Effector CD4-positive, alpha-beta T cell (primary cell): Measurements from ENCODE around the gene CEP57L1.
A peak's percentile ranks its signal among the peaks of the same experiment; 100 is the strongest.
"Not testable (repeated sequence)": the region's sequence is repeated elsewhere in the genome, so short reads cannot be mapped to it uniquely, and the experiment has no call there.

ENCODE experiments used
- DNase-seq: peaks from one replicate; pipeline ENCODE4 v3.0.0-alpha.2; 2020

Gene CEP57L1

DNA sequence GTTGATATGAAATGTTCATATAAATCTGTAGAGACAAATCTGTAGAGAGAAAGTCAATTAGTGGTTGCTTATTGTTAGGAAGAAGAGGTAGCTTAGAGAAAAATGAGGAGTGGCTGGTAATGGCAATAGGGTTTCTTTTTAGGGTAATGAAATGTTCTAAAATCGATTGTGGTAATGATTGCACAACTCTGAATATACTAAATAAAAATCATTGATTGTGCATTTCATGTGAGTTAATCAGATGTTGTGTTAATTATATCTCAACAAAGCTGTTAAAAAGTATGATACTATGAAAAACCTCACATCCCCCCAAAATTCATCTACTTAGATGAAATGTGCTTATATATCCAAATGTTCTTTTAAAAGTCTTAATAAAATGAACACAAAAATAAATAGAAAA is 84.2 kb downstream of the CEP57L1 start:
- no peak for DNase-seq

DNA sequence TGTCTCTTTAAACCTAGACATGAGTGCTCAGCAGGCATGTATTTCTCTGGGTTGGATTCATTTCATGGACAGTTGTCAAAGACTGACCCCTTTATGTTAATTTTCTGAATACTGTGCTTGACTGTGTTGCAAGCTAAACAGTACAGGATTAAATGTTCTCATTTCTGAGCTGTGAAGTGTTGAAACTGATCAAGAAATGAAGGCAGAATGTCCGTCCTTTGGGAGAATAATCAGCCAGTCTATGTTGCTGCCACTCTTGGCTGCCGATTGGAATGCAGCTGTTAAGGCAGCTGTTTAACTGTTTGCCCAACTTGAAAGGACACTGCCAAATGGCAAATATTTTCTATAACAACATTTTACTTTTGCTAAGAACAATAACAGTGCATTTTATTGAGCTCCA is 87.3 kb downstream of the CEP57L1 start:
- no peak for DNase-seq

DNA sequence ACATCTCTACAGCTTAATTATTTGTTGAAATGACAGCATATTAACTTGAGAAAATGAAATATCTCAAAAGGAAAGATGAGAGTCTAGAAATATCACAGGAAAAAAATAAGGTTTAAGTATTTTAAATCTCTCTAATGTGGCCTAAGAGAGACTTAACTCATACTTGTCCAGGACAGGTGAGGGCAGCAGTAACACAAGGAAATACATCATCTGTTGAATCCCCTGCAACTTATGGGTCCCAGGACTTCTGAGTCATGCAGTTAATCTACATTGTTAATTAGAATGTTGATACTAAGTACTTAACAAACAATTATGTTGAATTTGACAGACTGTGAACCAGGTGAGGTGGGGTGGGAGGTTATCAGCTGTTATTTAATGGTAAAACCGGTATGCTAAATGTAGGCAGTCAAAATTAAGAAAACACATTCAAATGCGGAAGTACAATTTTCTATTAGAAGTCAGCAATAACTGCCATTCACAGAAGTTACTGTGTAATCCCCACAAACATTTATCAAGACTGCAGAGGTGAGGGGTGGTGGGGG is 87.9 kb downstream of the CEP57L1 start:
- DNase-seq: no peak

DNA sequence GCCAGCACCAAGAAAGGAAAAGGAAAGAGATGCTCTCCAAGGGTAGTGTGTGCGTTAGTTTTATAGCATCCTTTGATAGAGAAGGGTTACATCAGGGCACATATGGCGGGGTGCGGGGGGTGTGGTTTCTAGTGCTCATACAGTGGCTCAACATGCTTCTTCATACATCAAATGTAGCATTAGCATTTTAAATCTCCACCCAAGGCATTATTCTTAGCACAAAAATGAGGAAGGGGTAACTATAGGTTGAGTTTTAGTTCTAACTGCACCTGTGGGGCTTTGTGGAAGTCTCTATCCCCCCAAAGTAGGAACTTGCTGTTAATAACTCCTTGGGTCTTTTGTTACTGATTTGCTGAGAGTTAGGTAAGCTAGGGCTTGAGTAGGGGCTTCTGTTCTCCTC is 89.3 kb downstream of the CEP57L1 start:
- DNase-seq: no peak

DNA sequence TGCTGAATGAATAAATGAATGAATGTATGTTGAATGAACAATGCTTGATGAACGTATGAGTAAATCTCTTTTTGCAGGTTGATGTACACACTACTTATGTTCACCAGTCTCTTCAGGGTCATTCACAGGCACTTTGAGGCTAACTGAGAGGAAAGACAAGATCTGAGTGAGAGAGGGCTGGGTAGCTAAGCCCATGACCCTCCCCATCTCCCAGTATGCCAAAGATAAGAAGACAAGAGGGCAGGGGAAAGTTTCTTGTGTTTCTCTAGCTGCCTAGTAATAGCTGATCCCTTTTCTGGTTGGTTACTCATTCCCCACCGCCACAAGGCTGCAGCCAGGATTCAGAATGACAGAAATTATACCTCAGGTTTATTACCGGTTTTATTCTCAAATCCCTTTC is 90.7 kb downstream of the CEP57L1 start:
- DNase-seq: no peak

DNA sequence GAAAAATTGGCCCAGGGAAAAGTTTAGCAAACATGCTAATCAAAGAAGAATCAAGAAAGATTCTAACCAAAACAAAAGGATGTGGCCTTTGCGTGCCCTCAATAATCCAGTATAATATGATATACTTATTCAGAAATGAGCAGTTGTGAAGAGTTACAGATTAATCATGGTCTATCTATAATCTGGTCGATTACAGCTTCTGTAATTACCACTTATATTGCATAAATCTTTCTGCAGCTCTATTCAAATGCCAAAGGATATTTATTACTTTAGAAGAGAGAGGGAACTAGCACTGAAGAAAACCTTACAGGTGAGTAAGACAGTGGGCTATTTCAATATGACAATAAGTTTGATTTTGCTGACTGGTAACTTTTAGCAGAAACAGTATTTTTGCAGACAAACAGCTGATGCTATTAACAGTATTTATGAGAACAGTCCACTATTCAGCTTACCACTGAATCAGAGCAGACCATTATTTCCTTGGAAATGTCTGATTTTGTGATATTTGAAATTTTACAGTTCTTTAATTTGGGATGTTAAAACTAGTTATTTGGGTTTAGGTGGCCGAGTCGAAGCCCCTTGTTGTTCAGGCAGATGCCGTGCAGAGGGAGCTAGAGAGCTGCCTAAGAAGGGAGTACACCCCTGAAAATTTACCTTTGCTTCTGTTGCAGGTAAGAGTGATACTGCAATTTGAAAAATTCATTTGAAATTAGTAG is 92.2 kb downstream of the CEP57L1 start:
- DNase-seq: peak; percentile 38

DNA sequence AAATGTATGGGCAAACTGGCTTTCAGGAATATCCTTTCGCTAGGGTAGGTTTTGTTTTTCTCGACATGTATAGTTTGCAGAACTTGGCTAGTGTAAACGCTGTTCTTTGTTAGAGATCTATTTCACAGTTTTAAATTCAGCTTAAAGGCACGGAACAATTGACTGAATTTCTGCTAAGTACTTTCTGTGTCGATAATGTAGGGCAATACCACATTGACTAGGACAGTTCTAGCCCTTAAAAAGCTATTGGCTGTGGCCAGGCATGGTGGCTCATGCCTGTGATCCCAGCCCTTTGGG is 92.8 kb downstream of the CEP57L1 start:
- no peak for DNase-seq

DNA sequence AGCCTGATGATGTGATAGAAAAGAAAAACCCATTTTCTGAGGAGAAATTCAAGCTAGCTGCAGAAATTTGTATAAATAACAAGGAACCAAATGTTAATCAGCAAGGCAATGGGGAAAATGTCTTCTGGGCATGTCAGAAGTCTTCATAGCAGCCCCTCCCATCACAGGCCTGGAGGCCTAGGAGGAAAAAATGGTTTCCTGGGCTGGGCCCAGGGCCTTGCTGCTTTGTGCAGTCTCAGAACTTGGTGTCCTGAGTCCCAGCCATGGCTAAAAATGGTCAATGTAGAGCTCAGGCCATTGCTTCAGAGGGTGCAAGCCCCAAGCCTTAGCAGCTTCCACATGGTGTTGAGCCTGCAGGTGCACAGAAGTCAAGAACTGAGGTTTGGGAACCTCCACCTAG is 96.1 kb downstream of the CEP57L1 start:
- DNase-seq: not testable (repeated sequence)

DNA sequence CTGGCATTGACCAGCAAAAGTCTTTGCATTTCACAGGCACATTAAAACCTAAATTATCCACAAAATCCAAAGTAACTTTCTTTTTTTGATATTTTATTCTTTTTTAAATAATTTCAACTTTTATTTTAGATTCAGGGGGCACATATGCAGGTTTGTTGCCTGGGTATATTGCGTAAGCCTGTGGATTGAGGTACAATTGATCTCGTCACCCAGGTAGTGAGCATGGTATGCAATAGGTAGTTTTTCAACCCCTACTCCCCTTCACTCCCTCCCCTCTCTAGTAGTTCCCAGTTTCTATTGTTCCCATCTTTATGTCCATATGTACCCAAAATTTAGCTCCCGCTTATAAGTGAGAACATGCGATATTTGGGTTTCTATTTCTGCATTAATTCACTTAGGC is 97.6 kb downstream of the CEP57L1 start:
- DNase-seq: no peak

DNA sequence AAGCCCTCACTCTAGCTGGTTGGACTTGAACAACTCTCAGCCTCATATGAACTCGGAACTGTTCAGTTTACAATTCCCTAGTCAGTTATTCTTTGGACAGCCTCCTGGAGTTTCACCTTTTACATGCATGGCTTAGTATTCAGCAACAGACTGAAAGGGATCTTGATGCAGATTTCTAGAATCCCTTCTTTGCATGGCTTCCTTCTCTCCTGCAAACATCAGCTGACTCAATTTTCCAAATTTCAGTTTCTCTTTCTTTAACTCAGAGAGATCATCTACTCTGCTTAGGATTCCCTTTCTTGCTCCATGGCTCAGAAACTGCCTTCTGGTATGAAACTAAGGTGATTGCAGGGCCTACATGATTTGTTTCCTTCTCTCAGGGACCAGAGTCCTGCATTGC is 99.6 kb downstream of the CEP57L1 start:
- DNase-seq: no peak

DNA sequence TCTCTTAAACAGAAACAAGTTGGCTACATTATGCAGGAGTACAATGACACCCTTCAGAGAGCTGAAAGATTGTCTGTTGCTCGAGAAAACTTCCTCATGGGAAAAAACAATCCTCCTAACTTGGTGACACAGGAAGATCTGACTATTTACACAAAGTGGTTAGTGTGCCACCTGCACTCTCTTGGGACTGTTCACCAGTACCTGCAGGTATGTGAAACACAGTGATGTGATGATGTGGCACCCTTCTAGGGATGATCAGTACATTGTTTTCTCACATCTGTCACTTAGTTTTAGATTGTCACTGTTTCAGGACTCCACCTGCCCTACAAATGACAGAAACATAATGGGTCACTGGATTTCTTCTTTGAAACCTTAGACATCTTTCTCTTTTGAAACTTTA is 101.8 kb downstream of the CEP57L1 start:
- DNase-seq: no peak

DNA sequence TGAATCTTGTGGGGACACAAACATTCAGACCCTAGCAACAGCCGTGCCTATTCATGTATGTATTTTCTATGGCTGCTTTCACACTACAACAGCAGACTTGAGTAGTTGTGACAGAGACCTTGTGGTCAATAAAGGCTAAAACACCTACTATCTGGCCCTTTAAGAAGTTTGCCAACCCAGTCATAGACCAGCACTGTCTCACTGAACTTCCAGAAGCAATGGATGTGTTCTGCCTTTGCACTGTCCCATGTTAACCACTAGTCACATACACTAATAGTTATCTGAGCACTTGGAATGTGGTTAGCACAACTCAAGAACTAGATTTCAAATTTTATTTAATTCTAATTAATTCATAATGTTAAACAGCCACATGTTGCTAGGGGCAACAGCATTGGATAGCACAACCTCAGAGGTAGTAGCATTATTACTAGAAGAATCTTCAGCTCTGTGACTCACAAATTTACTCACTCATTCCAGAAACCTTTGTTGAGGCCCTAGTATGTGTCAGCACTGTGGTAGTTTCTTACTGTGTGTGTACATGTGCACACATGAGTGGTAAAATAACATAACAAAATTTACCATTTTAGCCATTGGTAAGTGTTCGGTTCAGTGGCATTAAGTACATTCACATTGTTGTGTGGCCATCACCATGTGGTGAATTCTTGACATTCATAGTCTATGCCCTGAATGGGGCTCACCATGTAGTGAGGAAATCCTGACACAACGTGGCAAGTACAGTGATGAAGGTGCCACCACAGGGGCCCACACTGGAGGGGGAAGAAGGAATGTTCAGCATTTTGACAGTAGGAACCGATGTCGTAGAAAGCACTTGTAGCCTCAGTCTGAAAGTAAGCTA is 107.3 kb downstream of the CEP57L1 start:
- DNase-seq: no peak

DNA sequence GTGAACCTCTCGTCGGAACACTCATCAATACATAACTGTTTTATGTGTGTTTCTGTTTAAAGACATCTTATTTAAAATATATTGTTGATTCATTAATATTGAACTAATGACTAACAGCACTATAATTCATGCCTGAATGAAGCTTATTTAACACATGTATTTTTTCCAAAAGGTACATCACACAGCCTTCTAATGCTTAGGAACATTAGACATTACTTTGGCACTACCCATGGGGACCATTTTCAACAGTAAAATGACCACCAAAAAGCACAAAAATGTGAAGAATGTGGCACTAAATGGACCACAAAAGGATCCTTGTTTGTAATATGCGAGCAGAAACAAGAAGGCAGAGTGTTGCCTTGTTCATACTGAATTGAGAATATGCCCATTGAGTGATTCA is 109.2 kb downstream of the CEP57L1 start:
- no peak for DNase-seq

DNA sequence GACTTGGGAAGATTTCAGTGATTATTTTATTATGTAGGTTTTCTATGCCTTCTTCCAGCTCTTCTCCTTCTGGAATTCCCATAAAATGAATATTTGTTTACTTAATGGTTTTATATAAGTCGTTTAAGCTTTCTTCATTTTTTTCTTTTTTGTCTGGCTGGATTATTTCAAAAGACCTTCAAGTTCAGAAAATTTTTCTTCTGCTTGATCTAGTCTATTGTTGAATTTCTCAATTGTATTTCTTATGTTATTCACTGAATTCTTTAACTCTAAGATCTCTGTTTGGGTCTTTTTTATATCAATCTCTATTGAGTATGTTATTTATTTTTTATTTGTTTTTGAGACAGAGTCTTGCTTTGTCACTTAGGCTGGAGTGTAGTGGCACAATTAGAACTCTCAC is 117.4 kb downstream of the CEP57L1 start:
- DNase-seq: no peak
